Activated CD8-positive, alpha-beta T cell treated with anti-CD3 and anti-CD28 coated beads, Interleukin-2, amount 10 ng/mL, durations not matched to agents 7 days and 5 days (primary cell): ENCODE results near the gene SNX24. TPM values are rescaled to one million over a fixed set of nuclear protein-coding genes. Genes with fewer than 3 reads are reported as not detected.
"Not testable (repeated sequence)": the region's sequence is repeated elsewhere in the genome, so short reads cannot be mapped to it uniquely, and the experiment has no call there.

Experiments
- ATAC-seq: fragments of 150-1000 bp; cut with Tn5 transposase; one replicate; pipeline ENCODE4 v1.10.0; 2021; ENCODE audit warnings: moderate library complexity
- CTCF ChIA-PET: fragments of 350-600 bp; sonication (Branson Sonifier 250); formaldehyde crosslinking; loops from one replicate; lab custom pipeline; 2021; ENCODE audit warnings: antibody characterized with exemption; lab: Charles Lee
- POLR2A ChIA-PET: fragments of 350-600 bp; sonication (Branson Sonifier 250); formaldehyde crosslinking; loops from one replicate; lab custom pipeline; 2021; ENCODE audit warnings: antibody characterized with exemption; lab: Charles Lee
- DNase-seq: peaks from one replicate; pipeline ENCODE4 v3.0.0-alpha.2; 2020
- H3K27ac Mint-ChIP-seq: one replicate; pipeline ENCODE4 v1.8.0; 2021; ENCODE audit warnings: mild to moderate bottlenecking, mixed read lengths
- H3K27me3 Mint-ChIP-seq: one replicate; pipeline ENCODE4 v1.8.0; 2021; ENCODE audit warnings: low read depth, mixed read lengths
- H3K36me3 Mint-ChIP-seq: one replicate; pipeline ENCODE4 v1.8.0; 2021; ENCODE audit warnings: low read depth, mixed read lengths
- H3K4me1 Mint-ChIP-seq: one replicate; pipeline ENCODE4 v1.8.0; 2021; ENCODE audit warnings: low read depth, mixed read lengths
- H3K4me3 Mint-ChIP-seq: one replicate; pipeline ENCODE4 v1.8.0; 2021; ENCODE audit warnings: mild to moderate bottlenecking, mixed read lengths
- H3K9me3 Mint-ChIP-seq: one replicate; pipeline ENCODE4 v1.8.0; 2022; ENCODE audit warnings: mixed read lengths; ENCODE audit not compliant: insufficient read depth
- total RNA-seq, 2 experiments: library from RNA; stranded (reverse); gene quantifications; one replicate each; pipeline ENCODE4 v1.2.3, GENCODE V29; 2021

Gene SNX24
- total RNA-seq, 2 experiments from 2014 or later = 0.29 to 1.6 TPM

DNA sequence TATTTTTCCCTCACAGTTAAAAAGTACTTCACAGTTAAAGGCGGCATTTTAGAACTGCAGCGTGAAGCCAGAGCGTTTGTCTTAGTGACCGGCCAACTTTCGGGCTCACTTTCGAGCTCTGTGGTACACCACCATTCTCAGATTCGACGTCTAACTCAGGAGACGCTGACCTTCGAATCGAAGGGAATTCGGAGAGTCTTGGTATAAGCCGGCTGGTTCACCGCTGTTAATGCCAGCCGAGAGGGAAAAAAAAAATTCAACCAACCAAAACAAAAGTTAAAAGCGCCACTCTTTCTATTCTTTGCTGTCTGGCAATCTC lies 544 bp upstream of the SNX24 start:
- Mint-ChIP-seq H3K27ac (no peak overlapping the region), H3K9me3 (no peaks in the 10 kb centered on the region), H3K27me3 (peaks cover 30% of the 10 kb centered on the region), H3K4me1 (peaks cover 19% of the 10 kb centered on the region), H3K4me3 (peak overlapping the region; percentile 81), H3K36me3 (no peaks in the 10 kb centered on the region)
- POLR2A ChIA-PET = no interaction called here
- peak; percentile 16 for ATAC-seq
- DNase-seq = peak; percentile 23
- CTCF ChIA-PET = interaction anchor here (1.3 kb wide), 1 partner anchor 141 kb away, joined by 3 read pairs; no protein-coding TSS in a partner anchor

DNA sequence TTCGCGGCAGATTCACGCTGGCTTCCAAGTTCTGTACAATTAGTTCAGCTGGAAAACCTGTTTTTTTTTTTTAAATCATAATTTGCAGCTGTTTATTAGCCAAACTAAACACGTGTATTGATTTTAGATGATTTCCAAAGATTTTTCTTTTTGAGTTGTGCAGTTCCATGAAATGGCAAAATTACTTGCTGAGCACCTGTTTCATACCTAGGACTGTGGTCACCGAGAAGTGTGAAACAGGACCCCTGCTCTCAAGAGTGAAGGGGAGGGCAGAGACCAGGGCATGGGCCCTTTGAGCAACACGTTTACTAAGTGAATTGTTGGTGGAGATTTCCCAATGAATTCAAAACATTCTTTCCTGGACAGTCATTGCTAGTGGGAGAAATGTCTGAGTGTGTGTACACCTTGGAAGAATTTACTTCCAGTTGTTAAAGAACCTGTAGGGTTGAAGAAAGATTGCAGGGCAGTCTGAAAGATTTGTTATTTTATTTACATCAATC lies 688 bp downstream of the SNX24 start:
- ChIA-PET POLR2A (no interaction called here), CTCF (interaction anchor here (1.3 kb wide), 1 partner anchor 142 kb away, joined by 3 read pairs; no protein-coding TSS in a partner anchor)

DNA sequence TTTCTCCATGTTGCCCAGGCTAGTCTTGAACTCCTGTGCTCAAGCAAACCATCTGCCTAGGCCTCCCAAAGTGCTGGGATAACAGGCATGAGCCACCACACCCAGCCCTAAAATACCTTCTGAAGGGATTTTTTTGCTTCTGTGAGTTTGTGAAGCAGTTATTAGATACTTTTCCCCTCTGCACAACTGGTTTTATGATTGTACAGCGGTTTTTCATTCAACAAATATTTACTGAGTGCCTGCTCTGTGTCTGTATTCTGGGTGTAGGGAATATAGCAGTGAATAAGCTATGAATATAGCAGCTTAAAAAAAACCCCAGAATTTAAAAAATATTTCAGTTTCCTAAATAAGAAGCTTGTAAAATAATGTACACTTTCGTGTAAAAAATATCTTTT lies 2.3 kb downstream of the SNX24 start:
- H3K27ac Mint-ChIP-seq = no peak overlapping the region
- no peak overlapping the region for H3K4me3 Mint-ChIP-seq
- peaks cover 13% of the 10 kb centered on the region for H3K4me1 Mint-ChIP-seq
- no peak for DNase-seq
- ChIA-PET POLR2A (no interaction called here), CTCF (no interaction called here)
- H3K27me3 Mint-ChIP-seq = peaks cover 20% of the 10 kb centered on the region
- no peaks in the 10 kb centered on the region for H3K9me3 Mint-ChIP-seq
- no peaks in the 10 kb centered on the region for H3K36me3 Mint-ChIP-seq
- ATAC-seq = no peak

More for the DNA sequence above, 688 bp downstream of the SNX24 start:
- Mint-ChIP-seq H3K4me3 (peak overlapping the region; percentile 47), H3K36me3 (no peaks in the 10 kb centered on the region), H3K27me3 (peaks cover 24% of the 10 kb centered on the region), H3K9me3 (no peaks in the 10 kb centered on the region), H3K4me1 (peaks cover 13% of the 10 kb centered on the region), H3K27ac (no peak overlapping the region)
- DNase-seq (no peak), ATAC-seq (no peak)

DNA sequence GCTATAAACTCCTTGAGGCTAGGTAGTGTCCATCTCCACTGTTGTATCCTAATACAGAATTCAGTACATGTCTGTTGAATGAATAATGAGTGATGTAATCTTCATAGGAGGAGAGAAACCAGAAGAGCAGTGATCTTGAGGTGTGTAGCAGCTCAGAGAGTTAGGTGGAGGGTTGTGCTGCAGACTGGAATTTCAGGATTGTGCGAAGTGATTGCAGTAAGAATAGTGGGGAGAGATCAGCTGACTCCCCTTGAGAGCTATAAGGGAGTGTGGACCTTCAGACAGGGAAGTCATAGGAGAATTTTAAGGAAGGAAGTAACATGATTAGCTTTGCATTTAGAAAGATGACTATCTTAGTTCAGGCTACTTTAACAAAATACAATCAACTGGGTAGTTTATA lies 4.4 kb downstream of the SNX24 start:
- H3K27me3 Mint-ChIP-seq = peaks cover 8% of the 10 kb centered on the region
- ChIA-PET CTCF (no interaction called here), POLR2A (no interaction called here)
- no peak overlapping the region for H3K4me3 Mint-ChIP-seq
- DNase-seq (no peak), ATAC-seq (no peak)
- H3K27ac Mint-ChIP-seq = no peak overlapping the region
- H3K4me1 Mint-ChIP-seq = peaks cover 1% of the 10 kb centered on the region
- no peaks in the 10 kb centered on the region for H3K9me3 Mint-ChIP-seq
- no peaks in the 10 kb centered on the region for H3K36me3 Mint-ChIP-seq

DNA sequence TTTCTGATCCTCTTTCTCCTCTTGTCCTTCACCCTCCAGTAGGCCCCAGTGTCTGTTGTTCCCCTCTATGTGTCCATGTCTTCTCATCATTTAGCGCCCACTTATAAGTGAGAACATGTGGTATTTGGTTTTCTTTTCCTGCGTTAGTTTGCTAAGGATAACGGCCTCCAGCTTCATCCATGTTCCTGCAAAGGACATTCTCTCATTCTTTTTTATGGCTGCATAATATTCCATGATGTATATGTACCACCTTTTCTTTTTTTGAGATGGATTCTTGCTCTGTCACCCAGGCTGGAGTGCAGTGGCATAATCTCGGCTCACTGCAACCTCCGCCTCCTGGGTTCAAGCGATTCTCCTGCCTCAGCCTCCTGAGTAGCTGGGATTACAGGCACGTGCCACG lies 12.1 kb downstream of the SNX24 start:
- H3K4me1 Mint-ChIP-seq, H3K4me3 Mint-ChIP-seq, H3K36me3 Mint-ChIP-seq, H3K27ac Mint-ChIP-seq, CTCF ChIA-PET, DNase-seq, H3K9me3 Mint-ChIP-seq, H3K27me3 Mint-ChIP-seq, POLR2A ChIA-PET, ATAC-seq: not testable (repeated sequence)

DNA sequence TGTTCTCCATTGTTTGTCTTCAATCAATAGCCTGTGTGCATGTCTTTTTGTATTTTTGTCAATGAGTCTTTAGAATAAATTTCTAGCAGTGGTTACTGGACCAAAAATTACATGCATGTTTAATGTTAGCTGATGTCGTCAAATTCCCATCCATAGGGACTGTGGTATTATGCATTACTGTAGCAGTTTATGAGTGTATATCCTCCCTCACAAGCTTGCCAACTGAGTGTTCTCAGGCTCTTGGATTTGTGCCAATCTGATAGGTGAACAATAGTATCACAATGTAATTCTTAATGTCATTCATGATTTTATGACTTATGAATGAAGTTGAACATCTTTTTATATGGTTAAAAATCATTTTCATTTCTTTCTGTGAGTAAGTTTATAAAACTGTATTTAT lies 13.0 kb downstream of the SNX24 start:
- CTCF ChIA-PET = no interaction called here

DNA sequence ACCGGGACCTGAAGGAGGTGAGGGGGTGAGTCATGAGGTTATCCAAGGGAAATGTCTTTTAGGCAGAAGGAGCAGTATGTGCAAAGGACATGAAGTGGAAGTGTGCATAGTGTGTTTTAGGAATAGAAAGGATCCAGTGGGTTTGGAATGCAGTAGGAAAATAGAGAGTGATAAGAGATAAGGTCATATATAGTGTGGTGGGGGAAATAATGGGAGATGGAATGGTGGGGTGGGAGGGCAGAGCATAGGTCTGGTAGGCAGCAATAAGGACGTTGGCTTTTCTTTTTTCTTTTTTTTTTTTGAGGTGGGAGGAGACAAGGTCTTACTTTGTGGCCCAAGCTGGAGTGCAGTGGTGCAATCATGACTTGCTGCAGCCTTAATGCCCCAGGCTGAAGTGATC lies 17.8 kb downstream of the SNX24 start:
- Mint-ChIP-seq H3K9me3 (no peaks in the 10 kb centered on the region), H3K4me3 (no peak overlapping the region), H3K27ac (no peak overlapping the region), H3K4me1 (no peaks in the 10 kb centered on the region), H3K27me3 (no peaks in the 10 kb centered on the region), H3K36me3 (no peaks in the 10 kb centered on the region)
- ChIA-PET CTCF (no interaction called here), POLR2A (no interaction called here)
- ATAC-seq = no peak
- no peak for DNase-seq

More for the DNA sequence above, 13.0 kb downstream of the SNX24 start:
- Mint-ChIP-seq H3K36me3 (no peaks in the 10 kb centered on the region), H3K9me3 (no peaks in the 10 kb centered on the region), H3K4me1 (no peaks in the 10 kb centered on the region), H3K4me3 (no peak overlapping the region), H3K27ac (no peak overlapping the region), H3K27me3 (no peaks in the 10 kb centered on the region)
- ATAC-seq (no peak), DNase-seq (no peak)
- POLR2A ChIA-PET = no interaction called here

DNA sequence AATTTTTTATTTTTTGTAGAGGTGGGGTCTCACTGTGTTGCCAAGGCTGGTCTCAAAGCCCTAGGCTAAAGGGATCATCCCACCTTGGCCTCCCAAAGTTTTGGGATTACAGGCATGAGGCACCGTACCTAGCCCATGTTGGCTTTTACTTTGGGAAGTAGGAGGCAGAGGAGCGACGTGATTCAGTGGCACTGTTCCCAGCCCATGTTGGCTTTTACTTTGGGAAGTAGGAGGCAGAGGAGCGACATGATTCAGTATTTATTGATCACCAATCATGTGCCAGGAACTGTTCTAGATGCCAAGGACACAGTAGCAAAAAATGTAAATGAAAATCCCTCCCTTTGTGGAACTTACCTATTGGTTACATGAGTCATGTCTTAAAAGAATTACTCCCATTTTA lies 18.3 kb downstream of the SNX24 start:
- ATAC-seq (no peak), DNase-seq (no peak)
- Mint-ChIP-seq H3K9me3 (no peaks in the 10 kb centered on the region), H3K36me3 (no peaks in the 10 kb centered on the region), H3K4me1 (no peaks in the 10 kb centered on the region), H3K27me3 (no peaks in the 10 kb centered on the region), H3K27ac (no peak overlapping the region), H3K4me3 (no peak overlapping the region)
- CTCF ChIA-PET = no interaction called here
- POLR2A ChIA-PET = no interaction called here

DNA sequence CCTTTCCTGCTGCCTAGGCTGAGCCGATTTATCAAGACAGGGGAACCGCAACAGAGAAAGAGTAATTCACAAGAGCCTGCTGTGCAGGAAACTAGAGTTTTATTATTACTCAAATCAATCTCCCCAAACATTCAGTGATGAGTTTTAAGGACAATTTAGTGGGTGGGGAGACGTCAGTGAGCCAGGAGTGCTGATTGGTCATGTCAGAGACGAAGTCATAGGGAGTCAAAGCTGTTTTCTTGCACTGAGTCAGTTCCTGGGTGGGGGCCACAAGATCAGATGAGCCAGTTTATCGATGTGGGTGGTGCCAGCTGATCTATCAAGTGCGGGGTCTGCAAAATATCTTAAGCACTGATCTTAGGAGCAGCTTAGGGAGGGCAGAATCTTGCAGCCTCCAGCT lies 19.0 kb downstream of the SNX24 start:
- CTCF ChIA-PET = no interaction called here
- H3K27ac Mint-ChIP-seq = no peak overlapping the region
- H3K27me3 Mint-ChIP-seq = no peaks in the 10 kb centered on the region
- H3K4me1 Mint-ChIP-seq = no peaks in the 10 kb centered on the region
- POLR2A ChIA-PET = no interaction called here
- ATAC-seq (no peak), DNase-seq (no peak)
- no peaks in the 10 kb centered on the region for H3K9me3 Mint-ChIP-seq
- no peak overlapping the region for H3K4me3 Mint-ChIP-seq
- no peaks in the 10 kb centered on the region for H3K36me3 Mint-ChIP-seq

DNA sequence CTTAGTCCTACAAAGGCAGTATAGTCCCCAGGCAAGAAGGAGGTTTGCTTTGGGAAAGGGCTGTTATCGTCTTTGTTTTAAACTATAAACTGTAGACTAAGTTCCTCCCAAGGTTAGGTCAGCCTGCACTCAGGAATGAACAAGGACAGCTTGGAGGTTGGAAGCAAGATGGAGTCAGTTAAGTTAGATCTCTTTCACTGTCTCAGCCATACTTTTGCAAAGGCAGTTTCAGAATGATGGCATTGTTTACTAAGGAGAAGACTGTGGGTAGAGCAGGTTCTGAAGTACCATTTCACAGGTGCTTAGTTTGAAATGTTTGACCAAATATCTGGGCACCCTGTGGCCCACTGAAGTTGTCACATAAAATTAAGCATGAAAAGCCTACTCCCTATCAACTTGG lies 19.4 kb downstream of the SNX24 start:
- no peak for DNase-seq
- POLR2A ChIA-PET = no interaction called here
- no peak overlapping the region for H3K27ac Mint-ChIP-seq
- ATAC-seq = no peak
- no peaks in the 10 kb centered on the region for H3K4me1 Mint-ChIP-seq
- H3K36me3 Mint-ChIP-seq = no peaks in the 10 kb centered on the region
- CTCF ChIA-PET = no interaction called here
- no peak overlapping the region for H3K4me3 Mint-ChIP-seq
- no peaks in the 10 kb centered on the region for H3K27me3 Mint-ChIP-seq
- H3K9me3 Mint-ChIP-seq = no peaks in the 10 kb centered on the region

DNA sequence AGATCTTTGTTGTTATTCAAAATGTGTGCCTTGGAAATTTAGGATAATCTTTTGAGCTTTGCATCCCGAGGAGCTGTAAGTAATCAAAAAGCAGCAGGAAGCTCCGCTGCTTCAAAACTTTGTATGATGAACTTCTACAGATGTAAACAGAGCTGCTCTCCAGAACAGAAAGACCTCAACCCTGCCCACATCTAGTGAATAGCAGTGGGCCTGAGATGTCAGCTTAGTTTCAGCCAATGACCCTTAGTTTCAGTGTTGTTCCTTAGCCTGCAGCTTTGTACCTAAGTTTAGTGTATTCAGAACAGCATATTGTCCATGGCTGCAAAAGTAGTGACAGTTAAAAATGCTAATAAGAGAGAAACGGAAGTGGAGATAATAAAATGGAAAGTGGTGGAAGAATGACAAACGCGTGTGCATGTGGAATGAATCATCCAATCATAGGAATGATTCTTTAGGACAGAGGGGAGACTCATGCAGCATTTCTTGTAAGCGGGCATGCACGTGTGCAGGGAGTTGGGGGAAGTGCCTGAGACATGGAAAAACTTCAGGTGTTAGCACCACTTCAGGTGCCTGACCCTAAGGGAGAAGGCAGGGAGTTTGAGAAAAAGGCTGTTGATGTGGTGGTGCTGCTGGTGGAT lies 24.9 kb downstream of the SNX24 start:
- H3K4me1 Mint-ChIP-seq = no peaks in the 10 kb centered on the region
- no peaks in the 10 kb centered on the region for H3K9me3 Mint-ChIP-seq
- H3K4me3 Mint-ChIP-seq = no peak overlapping the region
- no peaks in the 10 kb centered on the region for H3K36me3 Mint-ChIP-seq
- DNase-seq (no peak), ATAC-seq (no peak)
- no peaks in the 10 kb centered on the region for H3K27me3 Mint-ChIP-seq
- ChIA-PET CTCF (no interaction called here), POLR2A (no interaction called here)
- no peak overlapping the region for H3K27ac Mint-ChIP-seq

DNA sequence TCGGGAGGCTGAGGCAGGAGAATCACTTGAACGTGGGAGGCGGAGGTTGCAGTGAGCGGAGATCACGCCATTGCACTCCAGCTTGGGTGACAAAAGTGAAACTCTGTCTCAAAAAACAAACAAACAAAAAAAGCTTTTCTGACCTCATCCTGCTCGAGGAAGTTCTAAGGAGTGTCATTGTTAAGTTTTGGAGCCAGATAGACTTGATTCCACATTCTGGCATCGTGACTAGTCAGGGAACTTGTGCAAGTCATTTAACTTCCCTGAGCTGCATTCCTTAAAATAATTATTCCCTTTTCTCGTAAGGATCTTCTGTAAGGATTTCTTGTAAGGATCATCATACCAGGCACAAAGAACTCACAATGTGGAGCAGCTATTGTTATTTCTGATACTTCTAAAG lies 26.2 kb downstream of the SNX24 start:
- Mint-ChIP-seq H3K36me3 (no peaks in the 10 kb centered on the region), H3K27me3 (no peaks in the 10 kb centered on the region), H3K9me3 (no peaks in the 10 kb centered on the region), H3K4me3 (no peak overlapping the region), H3K4me1 (no peaks in the 10 kb centered on the region), H3K27ac (no peak overlapping the region)
- ATAC-seq (no peak), DNase-seq (no peak)
- CTCF ChIA-PET = no interaction called here
- POLR2A ChIA-PET = no interaction called here
